Esophagus squamous epithelium (tissue), 4 donors: ENCODE data around the gene ADCY6.

Experiments
- POLR2A ChIP-seq, 4 donors: fragments of 450-650 bp; IDR thresholded peaks; one replicate each; pipeline ENCODE4 v1.6.1; 2017; ENCODE audit warnings: antibody characterized with exemption in 4 of 4, mild to moderate bottlenecking in 4 of 4, moderate library complexity in 3 of 4
- TF ChIP-seq, protein P1 (sequence below), 6 experiments: fragments of 450-650 bp in 4 of 6; fragments of 200-600 bp in 2 of 6; sonication (generic) in 2 of 6; IDR thresholded peaks; one replicate each; pipeline ENCODE4 v1.5.1; 2016 to 2019; ENCODE audit warnings: antibody characterized with exemption in 6 of 6, mild to moderate bottlenecking in 4 of 6, moderate library complexity in 4 of 6

DNA sequence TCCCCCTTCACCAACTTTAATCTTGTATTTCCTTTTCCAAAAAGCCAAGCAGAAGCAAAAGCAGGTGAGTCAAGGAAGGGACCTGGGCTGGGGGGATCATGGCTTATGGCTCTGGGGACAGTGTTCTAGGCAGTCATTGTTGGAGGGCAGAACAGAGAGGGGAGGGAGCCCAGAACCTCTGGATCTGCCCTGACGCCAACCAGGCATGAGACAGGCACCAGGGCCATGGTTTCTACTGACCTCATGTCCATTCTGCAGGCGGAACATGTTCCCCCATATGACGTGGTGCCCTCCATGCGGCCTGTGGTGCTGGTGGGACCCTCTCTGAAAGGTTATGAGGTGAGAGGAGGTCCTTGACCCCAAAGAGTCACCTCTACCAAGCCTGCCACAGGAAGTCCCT is 36.0 kb upstream of the ADCY6 start:
- TF ChIP-seq, protein P1, sequence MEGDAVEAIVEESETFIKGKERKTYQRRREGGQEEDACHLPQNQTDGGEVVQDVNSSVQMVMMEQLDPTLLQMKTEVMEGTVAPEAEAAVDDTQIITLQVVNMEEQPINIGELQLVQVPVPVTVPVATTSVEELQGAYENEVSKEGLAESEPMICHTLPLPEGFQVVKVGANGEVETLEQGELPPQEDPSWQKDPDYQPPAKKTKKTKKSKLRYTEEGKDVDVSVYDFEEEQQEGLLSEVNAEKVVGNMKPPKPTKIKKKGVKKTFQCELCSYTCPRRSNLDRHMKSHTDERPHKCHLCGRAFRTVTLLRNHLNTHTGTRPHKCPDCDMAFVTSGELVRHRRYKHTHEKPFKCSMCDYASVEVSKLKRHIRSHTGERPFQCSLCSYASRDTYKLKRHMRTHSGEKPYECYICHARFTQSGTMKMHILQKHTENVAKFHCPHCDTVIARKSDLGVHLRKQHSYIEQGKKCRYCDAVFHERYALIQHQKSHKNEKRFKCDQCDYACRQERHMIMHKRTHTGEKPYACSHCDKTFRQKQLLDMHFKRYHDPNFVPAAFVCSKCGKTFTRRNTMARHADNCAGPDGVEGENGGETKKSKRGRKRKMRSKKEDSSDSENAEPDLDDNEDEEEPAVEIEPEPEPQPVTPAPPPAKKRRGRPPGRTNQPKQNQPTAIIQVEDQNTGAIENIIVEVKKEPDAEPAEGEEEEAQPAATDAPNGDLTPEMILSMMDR (IDR thresholded peaks at IDR 0.05) = no peak
- TF ChIP-seq POLR2A (IDR thresholded peaks at IDR 0.05) = no peak
